Urinary bladder (tissue), 4 donors: Measurements from ENCODE around the gene HLA-DQA2. TPM values are rescaled to one million over a fixed set of nuclear protein-coding genes. Genes with fewer than 3 reads are reported as not detected.
"Not testable (repeated sequence)": the region's sequence is repeated elsewhere in the genome, so short reads cannot be mapped to it uniquely, and the experiment has no call there.

ENCODE experiments used
- DNase-seq: peaks from one replicate; pipeline ENCODE4 v3.0.0-alpha.2; 2015; ENCODE audit errors: extremely low spot score
- H3K27ac ChIP-seq: one replicate; pipeline ENCODE4 v1.5.1; 2013; ENCODE audit warnings: low read depth, mild to moderate bottlenecking, moderate library complexity
- H3K36me3 ChIP-seq: one replicate; pipeline ENCODE4 v1.6.1; 2013; ENCODE audit warnings: mild to moderate bottlenecking, moderate library complexity; ENCODE audit not compliant: insufficient read depth
- H3K4me1 ChIP-seq: one replicate; pipeline ENCODE4 v1.6.1; 2013; ENCODE audit warnings: mild to moderate bottlenecking, moderate library complexity; ENCODE audit not compliant: insufficient read depth
- H3K4me3 ChIP-seq: one replicate; pipeline ENCODE4 v1.5.1; 2013; ENCODE audit warnings: low read depth, low read length
- WGBS: extraction: QIAGEN DNeasy Blood & Tissue Kit; methylation state at CpG from one replicate; pipeline ENCODE4 v1.1.7; 2013; 5-methylcytosine and 5-hydroxymethylcytosine counted together
- polyA plus RNA-seq: library from polyadenylated mRNA; stranded (reverse); fragments of 200-250 nt; gene quantifications from one replicate; pipeline ENCODE4 v1.2.3, GENCODE V29; 2013
- total RNA-seq: library from RNA; depleted of rRNA; stranded (reverse); fragments of >200 nt; gene quantifications from one replicate; pipeline ENCODE4 v1.2.3, GENCODE V29; 2014
- donor health status: healthy with polysubstance abuse.
- donor health status: healthy.

HLA-DQA2 gene
- total and polyA plus RNA-seq, 2 donors = 0.95 TPM; not detected in 1

- H3K27ac ChIP-seq = no peak overlapping the region
- no peak for DNase-seq
- no peaks in the 10 kb centered on the region for H3K36me3 ChIP-seq
- H3K4me3 ChIP-seq = no peak overlapping the region
- H3K4me1 ChIP-seq = no peaks in the 10 kb centered on the region
- WGBS = 55% methylated on average over 8 of the region's 8 CpGs
These were observed 11.4 kb downstream of the HLA-DQA2 start for GRCh38 chr6:32752580-32752979.

GRCh38 chr6:32759669-32760068 lies 18.5 kb downstream of the HLA-DQA2 start:
- H3K27ac ChIP-seq = no peak overlapping the region
- no peaks in the 10 kb centered on the region for H3K36me3 ChIP-seq
- no peak for DNase-seq
- 75% methylated on average over 1 of the region's 1 CpG for WGBS
- H3K4me1 ChIP-seq = no peaks in the 10 kb centered on the region
- H3K4me3 ChIP-seq = no peak overlapping the region

GRCh38 chr6:32761072-32761471 lies 19.9 kb downstream of the HLA-DQA2 start:
- DNase-seq = no peak
- Histone ChIP-seq H3K36me3 (no peaks in the 10 kb centered on the region), H3K27ac (no peak overlapping the region), H3K4me1 (no peaks in the 10 kb centered on the region), H3K4me3 (no peak overlapping the region)
- WGBS = 86% methylated on average over 16 of the region's 16 CpGs

GRCh38 chr6:32761548-32761947 lies 20.4 kb downstream of the HLA-DQA2 start:
- no peaks in the 10 kb centered on the region for H3K36me3 ChIP-seq
- no peak for DNase-seq
- WGBS = 63% methylated on average over 40 of the region's 40 CpGs
- H3K27ac ChIP-seq = no peak overlapping the region
- no peak overlapping the region for H3K4me3 ChIP-seq
- H3K4me1 ChIP-seq = no peaks in the 10 kb centered on the region

- 47% methylated on average over 4 of the region's 4 CpGs for WGBS
- no peak within 1 kb of the TSS for H3K4me3 ChIP-seq
- DNase-seq = no peak
- no peak within 1 kb of the TSS for H3K27ac ChIP-seq
- no peaks in the 10 kb centered on the region for H3K4me1 ChIP-seq
- no peaks in the 10 kb centered on the region for H3K36me3 ChIP-seq
These were observed 22.2 kb downstream of the HLA-DQA2 start, which contains the start of gene HLA-DQB2 for GRCh38 chr6:32763421-32763820. HLA-DQB2 (minus strand) TSS chr6:32763532; CDS start chr6:32763470, 62 bp downstream.

GRCh38 chr6:32764048-32764447 lies 22.9 kb downstream of the HLA-DQA2 start:
- 49% methylated on average over 1 of the region's 1 CpG for WGBS
- no peak for DNase-seq
- no peak overlapping the region for H3K4me3 ChIP-seq

GRCh38 chr6:32772656-32773055 lies 31.5 kb downstream of the HLA-DQA2 start:
- H3K27ac ChIP-seq = no peak overlapping the region
- WGBS = 32% methylated on average over 1 of the region's 1 CpG
- no peaks in the 10 kb centered on the region for H3K36me3 ChIP-seq
- H3K4me1 ChIP-seq = no peaks in the 10 kb centered on the region
- no peak overlapping the region for H3K4me3 ChIP-seq
- DNase-seq = no peak

More at GRCh38 chr6:32764048-32764447, 22.9 kb downstream of the HLA-DQA2 start:
- Histone ChIP-seq H3K36me3 (no peaks in the 10 kb centered on the region), H3K4me1 (no peaks in the 10 kb centered on the region), H3K27ac (no peak overlapping the region)

- H3K4me3 ChIP-seq = no peak overlapping the region
- H3K4me1 ChIP-seq = no peaks in the 10 kb centered on the region
- no peak overlapping the region for H3K27ac ChIP-seq
- WGBS = 55% methylated on average over 1 of the region's 1 CpG
- no peaks in the 10 kb centered on the region for H3K36me3 ChIP-seq
- DNase-seq = no peak
These were observed 33.2 kb downstream of the HLA-DQA2 start for GRCh38 chr6:32774426-32774825.

GRCh38 chr6:32775071-32775470 lies 33.9 kb downstream of the HLA-DQA2 start:
- DNase-seq = no peak
- Histone ChIP-seq H3K4me1 (no peaks in the 10 kb centered on the region), H3K27ac (no peak overlapping the region), H3K36me3 (no peaks in the 10 kb centered on the region), H3K4me3 (no peak overlapping the region)
- 20% methylated on average over 1 of the region's 1 CpG for WGBS

- no peaks in the 10 kb centered on the region for H3K4me1 ChIP-seq
- H3K4me3 ChIP-seq = no peak overlapping the region
- no peaks in the 10 kb centered on the region for H3K36me3 ChIP-seq
- H3K27ac ChIP-seq = no peak overlapping the region
- no peak for DNase-seq
These were observed 37.8 kb downstream of the HLA-DQA2 start for GRCh38 chr6:32779036-32779435.

GRCh38 chr6:32782923-32783322 lies 41.7 kb downstream of the HLA-DQA2 start:
- not testable (repeated sequence) for DNase-seq, H3K36me3 ChIP-seq, H3K4me3 ChIP-seq, H3K4me1 ChIP-seq, H3K27ac ChIP-seq

GRCh38 chr6:32785781-32786533 lies 44.8 kb downstream of the HLA-DQA2 start:
- no peaks in the 10 kb centered on the region for H3K4me1 ChIP-seq
- H3K4me3 ChIP-seq = no peak overlapping the region
- no peaks in the 10 kb centered on the region for H3K36me3 ChIP-seq
- H3K27ac ChIP-seq = no peak overlapping the region
- 37% methylated on average over 5 of the region's 5 CpGs for WGBS
- peak; percentile 41 for DNase-seq

- DNase-seq = no peak
- WGBS = 58% methylated on average over 2 of the region's 2 CpGs
- Histone ChIP-seq H3K27ac (no peak overlapping the region), H3K4me1 (no peaks in the 10 kb centered on the region), H3K36me3 (no peaks in the 10 kb centered on the region), H3K4me3 (no peak overlapping the region)
These were observed 49.1 kb downstream of the HLA-DQA2 start for GRCh38 chr6:32790306-32790705.

GRCh38 chr6:32792901-32793435 lies 51.8 kb downstream of the HLA-DQA2 start:
- no peak overlapping the region for H3K4me3 ChIP-seq
- WGBS = 58% methylated on average over 3 of the region's 3 CpGs
- no peak for DNase-seq
- no peaks in the 10 kb centered on the region for H3K4me1 ChIP-seq
- no peak overlapping the region for H3K27ac ChIP-seq
- no peaks in the 10 kb centered on the region for H3K36me3 ChIP-seq
